HG03439 (cell line): ENCODE measurements around the gene BAHCC1.

Experiments
- ATAC-seq: cut with Tn5 transposase; IDR thresholded peaks from one replicate; pipeline ENCODE4 v1.9.1; 2021; ENCODE audit warnings: mild to moderate bottlenecking, moderate library complexity; ENCODE audit not compliant: unreplicated experiment

Gene BAHCC1

DNA sequence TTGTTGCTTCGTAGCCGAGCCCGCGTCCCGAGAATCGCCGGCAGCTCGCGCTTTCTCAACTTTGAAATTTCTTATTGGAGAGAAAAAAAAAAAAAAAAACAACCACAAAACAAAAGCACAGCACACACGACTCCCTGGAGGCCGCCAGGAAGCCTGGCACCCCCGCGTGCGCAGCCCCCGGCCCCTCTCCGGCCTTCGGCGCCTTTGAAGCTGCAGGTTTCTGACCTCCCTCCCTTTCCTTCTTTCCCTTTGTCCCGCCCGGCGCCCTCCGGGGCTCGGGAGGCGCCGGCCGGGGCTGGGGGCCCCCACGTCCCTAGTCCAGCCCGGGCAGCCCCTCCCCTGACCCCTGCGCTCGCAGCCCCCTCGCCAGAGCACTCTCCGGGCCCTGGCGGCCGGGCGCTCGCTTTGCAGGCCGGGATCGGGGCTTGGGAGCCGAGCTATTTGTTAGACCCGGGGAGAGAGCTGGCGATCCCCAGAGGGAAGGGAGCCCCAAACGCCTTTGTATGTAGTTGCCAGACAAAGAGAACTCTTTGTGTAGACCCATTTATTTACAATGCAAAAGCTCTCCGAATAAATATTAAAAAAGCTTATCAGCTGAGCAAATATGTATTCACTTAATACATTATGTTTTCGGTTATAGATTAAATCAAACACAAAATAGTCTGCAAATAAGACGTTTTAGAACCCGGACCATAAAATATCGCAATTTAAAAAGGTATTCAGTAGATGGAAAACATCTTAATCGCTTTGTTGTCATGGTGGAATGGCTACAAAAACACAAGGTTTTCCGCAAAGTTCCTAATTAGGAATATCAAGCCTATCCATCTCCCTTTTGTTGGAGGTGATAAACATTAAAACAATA is 2.3 kb downstream of the BAHCC1 start:
- no peak for ATAC-seq

GRCh38 chr17:81398176-81398831 is 3.0 kb downstream of the BAHCC1 start:
- ATAC-seq: no peak

GRCh38 chr17:81398832-81399411 is 3.7 kb downstream of the BAHCC1 start:
- no peak for ATAC-seq

- no peak for ATAC-seq
Measured at GRCh38 chr17:81399481-81400153, 4.4 kb downstream of the BAHCC1 start.

DNA sequence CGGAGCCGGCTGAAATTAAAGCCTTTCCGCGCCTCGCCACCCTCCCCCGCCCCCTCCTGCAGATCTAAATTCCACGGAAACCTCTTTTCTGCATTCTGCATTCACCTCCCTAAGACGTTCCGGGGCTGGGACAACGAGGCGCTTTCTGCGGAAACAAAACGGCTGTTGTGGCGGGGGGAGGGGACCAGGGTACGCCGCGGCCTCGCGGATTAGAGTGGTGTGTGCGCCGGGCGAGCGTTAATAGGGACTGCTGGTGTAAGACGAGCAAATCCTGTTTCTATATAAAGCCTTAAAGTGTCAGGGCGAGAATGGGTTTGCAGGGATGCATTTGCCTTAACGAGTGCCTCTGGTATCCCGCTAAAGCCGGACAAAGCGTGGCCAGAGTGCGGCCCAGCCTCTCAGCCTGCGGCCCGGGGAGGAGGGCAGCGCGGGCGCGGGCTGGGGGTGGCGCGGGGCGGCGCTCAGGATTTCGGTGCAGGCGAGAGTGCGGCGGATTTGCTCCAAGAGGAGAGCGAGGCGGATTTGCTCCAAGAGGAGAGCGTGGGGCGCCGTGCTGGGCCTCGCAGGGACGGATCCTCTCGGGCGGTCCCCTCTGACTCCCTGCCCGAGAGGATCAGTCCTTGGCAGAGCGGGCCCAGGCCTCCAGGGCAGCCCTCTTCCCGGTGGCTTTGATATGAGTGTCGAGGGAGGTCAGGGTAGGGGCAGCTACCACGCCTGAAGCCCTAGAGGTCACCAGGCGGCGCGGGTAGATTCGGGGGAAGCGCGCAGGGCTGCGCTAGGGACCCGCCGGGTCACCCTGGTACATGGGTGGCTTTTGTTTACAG is 5.1 kb downstream of the BAHCC1 start:
- ATAC-seq: no peak

DNA sequence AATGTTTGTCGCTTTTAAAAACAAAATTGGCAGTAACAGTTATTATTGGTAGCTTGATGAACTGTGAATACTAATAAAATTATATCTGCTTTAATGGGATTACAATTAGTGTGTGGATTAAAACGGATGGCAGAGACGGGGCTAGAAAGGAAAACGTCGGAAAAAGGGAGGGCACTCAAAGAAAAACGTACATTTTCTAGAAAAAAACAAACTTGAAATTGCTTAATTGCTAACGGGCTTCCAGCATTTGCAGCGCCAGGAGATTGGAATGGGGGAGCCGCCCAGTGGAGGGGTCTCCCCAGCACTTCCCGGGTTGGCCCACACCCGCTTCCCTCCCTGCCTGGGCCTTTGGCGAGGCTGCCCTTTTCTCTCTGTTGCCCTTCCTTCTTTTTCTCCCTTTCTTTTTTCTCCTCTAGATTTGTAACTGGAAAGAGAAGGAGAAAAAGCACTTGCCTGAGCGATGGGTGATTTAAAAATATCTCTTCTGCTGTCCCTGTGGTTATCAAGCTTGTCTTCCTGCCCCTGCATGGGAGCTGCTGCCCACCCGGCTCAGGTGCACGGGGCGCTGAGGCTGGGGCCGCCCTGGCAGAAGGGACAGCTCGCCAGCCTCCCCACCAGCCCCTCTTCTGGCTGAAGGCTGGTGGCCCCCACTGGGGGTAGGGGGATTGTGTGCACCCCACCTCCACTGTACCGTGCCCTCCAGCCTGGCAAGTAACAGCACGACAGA is 5.9 kb downstream of the BAHCC1 start:
- no peak for ATAC-seq

DNA sequence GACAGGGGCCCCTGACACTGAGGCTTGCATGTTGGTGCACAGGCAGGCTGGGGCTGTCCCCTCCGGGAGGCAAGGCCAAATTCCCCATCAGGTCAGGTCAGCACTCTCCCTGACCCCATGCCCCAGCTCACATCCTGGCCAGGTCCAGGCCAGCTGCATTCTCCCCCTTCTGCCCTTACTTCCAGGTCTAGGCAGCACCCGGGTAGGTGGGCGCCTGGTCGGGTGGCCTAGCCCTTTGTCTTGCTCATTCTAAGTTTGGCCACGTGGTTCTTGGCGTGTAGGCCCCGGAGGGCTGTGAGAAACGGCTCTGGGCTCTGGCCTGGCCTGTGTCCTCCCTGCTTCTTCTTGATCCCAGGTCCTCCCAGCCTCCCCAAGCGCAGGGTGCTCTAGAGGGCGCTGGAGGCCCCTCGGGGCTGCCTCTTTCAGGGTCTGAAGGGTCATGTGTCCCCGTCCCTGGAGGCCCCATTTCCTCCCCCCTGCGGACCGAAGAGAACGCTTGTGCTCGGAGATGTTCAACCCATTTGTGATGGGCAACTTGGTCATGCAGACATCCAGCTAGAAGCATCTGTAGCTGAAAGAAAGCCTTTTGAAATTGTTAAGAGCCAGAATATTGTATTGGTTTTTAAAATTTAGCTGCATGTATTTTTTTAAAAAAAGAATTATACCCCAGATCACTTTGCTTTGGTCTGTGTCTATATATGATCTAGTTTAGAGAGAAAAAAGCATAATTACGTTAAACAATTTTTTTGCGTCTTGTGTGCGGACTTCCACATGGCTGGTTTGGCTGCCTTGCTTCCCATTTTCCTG is 6.7 kb downstream of the BAHCC1 start:
- no peak for ATAC-seq

DNA sequence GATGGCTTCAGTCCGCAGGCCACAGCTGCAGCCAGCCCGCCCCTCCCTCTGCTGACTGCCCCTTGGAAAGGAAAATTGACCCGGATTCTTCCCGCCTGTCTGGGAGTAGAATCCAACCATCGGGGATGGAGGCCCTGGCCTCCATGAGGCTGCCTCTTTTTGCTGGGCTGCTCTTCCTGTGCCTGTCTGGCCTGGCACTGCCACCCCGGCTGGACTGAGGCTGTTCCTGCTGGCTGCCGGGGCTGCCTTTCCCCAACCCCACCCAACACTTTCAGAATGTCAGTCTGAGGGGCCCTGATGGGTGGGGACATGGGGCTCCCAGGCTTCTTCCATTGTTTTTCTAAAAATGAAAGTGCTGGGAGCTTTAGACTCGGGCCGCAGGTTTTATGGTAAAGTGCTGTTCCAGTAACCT is 7.3 kb downstream of the BAHCC1 start:
- no peak for ATAC-seq

DNA sequence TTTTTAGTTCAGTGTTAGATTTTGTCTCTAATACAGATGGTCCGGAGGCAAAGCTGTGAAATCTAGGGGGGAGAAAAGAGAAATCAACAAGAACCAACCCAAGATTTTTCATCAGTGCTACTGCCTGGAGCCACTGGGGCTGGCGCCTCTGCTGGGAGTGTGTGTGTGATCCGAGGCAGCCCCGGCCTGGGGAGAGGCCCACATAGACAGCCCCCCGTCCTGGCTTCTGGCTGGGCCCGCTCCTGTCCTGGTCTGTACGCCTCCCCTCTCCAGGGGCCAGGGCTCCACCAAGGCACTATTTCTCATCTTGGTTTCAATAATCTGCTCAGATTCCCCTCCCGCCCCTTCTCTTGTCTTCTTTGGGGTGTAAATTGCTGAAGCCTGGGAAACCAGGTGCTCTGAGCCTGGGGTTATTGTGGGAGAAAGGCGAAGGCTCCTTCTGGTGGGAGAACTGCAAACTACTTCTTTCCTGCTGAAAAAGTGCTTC is 7.8 kb downstream of the BAHCC1 start:
- no peak for ATAC-seq

DNA sequence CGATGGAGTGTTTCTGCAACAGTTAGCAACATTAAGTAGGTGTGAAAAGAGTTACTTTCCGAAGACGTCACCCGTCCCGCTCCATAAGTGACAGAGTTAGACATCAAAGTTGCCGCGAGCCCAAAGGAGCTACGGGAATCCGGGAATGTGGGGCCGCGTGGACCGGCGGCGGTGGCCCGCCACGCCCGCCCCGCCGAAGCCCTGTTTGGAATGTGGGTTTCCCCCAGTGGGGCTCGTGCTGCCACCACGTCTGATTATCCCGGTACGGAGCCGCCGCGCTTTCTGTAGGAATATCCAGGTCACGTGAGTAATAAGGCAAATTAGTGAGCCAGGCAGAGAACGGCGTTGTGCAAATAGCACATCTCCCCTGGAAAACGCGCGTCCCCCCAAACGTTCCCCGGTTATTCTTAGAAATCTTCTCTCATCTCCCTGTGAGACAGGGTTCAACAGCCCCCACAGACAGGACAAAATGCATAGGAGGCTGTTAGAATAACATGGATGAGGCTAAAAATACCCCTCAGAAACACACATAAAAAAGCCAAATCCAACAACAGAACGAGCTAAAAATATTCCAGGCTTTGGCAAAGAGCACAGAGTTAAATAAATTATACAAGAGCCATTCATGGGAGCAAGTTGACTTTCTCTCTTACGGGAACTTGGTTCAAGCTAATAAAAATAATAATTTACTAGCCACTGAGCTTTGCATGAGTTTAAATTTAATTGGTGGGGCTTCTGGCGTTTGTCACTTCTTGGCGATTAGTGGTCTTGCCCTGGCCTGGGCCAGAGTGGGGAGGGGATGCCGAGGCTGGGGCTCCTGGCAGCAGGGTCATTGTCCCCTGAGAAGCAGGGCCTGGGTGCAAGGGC is 8.6 kb downstream of the BAHCC1 start:
- ATAC-seq: no peak

DNA sequence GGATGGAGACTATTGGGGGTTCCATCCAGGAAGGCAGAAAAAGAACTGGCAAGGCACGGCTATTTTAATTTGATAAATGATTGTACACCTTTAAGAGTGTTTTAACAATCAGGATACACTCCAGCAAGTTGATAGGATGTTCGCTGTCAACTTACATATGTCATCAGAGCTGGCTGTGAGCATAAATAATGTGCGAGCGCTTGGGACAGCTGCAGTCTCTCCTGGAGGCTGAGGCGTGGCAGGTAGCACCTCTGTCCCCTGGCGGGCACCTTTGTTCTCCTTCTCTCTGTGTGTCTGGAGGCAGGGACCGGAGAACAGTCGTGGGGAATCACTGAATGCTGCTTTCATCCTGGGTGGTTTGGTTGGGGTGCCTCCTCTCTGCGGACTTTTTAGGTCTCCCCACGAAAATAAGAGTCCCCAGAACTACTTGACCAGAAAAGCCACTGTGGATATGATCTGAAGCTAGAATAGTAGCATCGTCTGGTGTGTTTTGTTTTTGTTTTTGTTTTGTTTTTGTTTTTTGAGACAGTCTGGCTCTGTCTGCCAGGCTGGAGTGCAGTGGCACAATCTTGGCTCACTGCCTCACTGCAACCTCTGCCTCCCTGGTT is 9.4 kb downstream of the BAHCC1 start:
- ATAC-seq: no peak

DNA sequence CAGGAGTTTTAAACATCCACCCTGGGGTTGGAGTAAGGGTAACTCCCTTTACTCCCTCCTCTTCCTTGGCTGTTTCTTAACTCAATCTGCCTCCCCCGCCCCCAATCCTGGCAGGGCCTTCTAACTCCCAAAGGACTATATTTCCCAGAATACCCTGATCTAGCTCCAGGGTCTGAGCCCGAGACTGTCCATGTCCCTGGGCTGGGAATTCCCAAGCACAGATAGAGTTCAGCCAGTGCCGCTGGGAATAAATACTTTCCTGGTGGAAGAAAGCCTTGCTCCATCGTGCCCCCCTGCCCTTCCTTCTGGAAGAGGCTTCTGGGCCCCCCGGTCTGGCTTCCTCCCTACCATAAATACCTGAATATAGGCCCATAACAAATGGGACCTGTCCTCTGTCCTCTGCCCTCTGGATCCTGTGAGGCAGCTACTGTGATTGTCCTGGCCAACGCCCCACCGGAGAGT is 10.2 kb downstream of the BAHCC1 start:
- no peak for ATAC-seq

- no peak for ATAC-seq
Measured at GRCh38 chr17:81406117-81406953, 11.1 kb downstream of the BAHCC1 start.

GRCh38 chr17:81408049-81408448 is 12.8 kb downstream of the BAHCC1 start:
- ATAC-seq: no peak

- no peak for ATAC-seq
Measured at GRCh38 chr17:81409190-81409935, 14.1 kb downstream of the BAHCC1 start.

DNA sequence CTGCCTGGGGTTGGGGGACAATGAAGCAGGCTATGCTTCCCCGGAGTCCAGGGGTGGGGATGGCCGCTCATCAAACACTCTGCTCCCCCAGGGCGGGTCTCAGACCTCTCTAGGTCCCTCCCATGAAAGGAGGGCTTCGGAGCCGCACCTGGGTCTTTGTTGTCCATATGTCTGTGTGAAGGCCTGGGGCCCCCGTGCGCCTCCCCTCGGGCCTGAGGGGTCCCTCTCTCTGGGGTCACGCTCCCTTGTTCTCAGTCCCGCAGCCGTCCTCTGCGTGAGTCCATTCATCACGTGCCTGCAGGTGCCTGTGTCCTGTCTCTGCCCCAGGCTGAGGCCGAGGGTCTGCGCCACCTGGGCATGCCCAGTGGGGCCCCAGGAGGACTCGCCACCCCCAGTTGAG is 15.6 kb downstream of the BAHCC1 start:
- no peak for ATAC-seq
